ENCODE measurements around the gene SLC38A10.

DNA sequence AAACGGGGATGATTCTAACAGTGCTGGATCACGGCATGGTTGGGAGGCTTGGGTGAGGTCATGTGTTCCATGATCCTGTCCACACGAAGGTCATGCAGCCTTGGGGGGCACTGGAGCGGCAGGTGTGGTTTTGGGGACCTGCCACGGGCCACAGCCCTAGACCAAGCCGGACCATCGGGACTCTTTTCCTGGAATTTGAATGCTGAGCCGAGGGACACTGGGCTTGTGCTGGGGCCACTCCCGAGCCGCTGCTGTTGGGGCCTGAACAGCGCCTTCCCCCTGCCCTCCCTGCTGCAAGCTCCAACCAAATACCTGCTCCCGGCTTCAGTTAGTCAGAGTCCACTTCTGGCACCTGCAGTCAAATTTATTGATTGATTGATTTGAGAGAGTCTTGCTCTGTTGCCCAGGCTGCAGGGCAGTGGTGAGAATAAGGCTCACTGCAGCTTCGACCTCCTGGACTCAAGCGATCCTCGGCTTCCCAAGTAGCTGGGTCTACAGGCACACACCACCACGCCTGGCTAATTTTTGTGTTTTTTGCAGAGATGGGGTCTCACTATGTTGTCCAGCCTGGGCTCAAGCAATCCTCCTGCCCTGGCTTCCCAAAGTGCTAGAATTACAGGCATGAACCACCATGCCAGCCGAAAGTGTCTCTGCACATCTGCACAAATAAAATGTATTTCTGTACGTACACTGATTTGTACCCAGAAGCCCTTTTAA lies 37.2 kb upstream of the SLC38A10 start:
- TF ChIP-seq, protein P1, sequence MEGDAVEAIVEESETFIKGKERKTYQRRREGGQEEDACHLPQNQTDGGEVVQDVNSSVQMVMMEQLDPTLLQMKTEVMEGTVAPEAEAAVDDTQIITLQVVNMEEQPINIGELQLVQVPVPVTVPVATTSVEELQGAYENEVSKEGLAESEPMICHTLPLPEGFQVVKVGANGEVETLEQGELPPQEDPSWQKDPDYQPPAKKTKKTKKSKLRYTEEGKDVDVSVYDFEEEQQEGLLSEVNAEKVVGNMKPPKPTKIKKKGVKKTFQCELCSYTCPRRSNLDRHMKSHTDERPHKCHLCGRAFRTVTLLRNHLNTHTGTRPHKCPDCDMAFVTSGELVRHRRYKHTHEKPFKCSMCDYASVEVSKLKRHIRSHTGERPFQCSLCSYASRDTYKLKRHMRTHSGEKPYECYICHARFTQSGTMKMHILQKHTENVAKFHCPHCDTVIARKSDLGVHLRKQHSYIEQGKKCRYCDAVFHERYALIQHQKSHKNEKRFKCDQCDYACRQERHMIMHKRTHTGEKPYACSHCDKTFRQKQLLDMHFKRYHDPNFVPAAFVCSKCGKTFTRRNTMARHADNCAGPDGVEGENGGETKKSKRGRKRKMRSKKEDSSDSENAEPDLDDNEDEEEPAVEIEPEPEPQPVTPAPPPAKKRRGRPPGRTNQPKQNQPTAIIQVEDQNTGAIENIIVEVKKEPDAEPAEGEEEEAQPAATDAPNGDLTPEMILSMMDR (conservative IDR thresholded peaks at IDR 0.05) = no peak
- no peak for TF ChIP-seq ZFX (IDR thresholded peaks at IDR 0.05)

Measured in C4-2B (cell line).